ENCODE measurements around the gene PDE5A.
A peak's percentile ranks its signal among the peaks of the same experiment; 100 is the strongest.

PDE5A gene

DNA sequence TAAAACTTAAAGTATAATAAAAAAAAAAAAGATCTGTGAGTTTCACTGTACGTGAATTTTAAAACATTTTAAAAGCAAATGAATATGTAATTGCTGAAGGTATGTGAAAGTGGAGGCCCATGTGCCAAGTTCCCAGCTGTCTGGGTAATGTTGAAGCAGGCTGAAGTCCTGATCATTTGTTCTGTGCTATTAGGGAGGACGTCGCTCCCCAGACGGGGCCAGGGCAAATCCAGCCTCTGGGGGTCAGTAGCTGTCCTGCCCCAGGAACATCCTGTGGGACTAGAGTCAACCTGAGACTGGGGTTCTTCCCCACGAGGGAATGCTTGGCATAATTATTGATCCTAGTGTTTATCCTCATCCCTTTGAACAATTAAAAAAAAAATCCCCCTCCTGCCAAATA, 48.8 kb downstream of the PDE5A start:
- no peak for DNase-seq

GRCh38 chr4:119570401-119570800, 58.2 kb downstream of the PDE5A start:
- DNase-seq: no peak

DNA sequence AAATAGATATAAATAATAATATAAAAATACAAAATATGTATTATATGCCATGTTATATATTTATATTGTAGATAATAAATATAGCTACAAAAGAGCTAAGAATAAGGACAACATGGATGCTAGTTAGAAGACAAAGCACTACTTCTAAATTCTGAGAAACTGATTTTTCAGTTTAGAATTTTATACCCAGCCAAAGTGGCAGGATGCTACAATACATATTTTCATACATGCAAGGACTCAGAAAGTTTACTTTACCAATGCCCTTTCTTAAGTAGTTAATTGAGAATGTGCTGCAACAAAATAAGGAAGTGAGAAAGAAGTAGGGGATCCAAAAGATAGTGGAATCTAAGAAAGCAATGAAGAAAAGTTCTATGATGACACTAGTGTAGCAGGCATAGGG, 64.5 kb downstream of the PDE5A start:
- DNase-seq: no peak

- peak; percentile 4 for DNase-seq
Measured at GRCh38 chr4:119559044-119559647, 69.5 kb downstream of the PDE5A start.

DNA sequence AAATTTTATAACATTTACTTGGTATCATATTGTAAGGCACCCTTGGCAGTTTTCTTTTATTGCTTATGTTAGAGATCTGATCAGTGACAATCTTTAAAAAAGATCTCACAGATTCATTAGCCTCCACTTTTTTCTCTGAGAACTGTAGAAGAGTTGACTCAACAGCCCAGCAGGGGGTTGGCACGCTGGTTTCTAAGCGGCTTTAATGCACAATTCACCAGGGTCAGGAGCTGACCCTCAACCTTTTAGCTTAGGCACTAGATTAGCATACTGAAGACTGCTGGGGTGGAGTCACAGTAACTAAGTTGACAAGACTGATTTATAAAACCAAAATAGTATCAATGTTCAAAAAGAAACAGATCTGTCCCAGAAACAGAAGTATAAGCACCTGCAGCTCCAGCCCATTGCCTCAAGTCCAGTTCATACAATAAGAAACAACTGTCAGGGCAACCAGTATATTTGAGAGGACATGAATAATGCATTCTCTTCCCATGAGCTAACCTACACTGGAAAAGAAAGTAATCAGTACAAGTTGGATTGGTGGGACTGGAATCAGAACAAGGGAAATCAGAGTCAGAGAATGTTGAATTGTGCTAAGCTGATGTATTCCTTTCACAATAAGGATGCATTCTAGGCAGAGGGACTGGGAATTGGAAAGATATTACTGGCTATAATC, 77.6 kb downstream of the PDE5A start:
- DNase-seq: no peak

DNA sequence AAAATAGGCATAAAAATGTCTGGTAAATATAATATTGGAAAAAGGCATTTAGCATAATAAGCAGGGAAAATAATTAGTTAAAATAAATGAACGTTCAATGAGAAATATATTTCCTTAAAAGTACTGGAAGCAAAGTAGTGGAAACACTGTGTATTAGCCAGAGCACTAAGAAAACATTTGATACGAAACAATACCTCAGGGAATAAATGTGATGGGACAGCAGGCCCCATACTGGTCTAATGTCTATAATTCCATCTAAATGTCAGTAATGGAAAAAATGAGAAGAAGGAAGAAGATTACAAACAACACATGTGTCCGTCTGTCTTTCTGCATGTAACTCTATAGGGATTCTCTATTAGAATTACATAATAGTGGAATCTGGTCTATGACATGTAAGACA, 79.0 kb downstream of the PDE5A start:
- DNase-seq: no peak

GRCh38 chr4:119543779-119544178, 84.8 kb downstream of the PDE5A start:
- no peak for DNase-seq

DNA sequence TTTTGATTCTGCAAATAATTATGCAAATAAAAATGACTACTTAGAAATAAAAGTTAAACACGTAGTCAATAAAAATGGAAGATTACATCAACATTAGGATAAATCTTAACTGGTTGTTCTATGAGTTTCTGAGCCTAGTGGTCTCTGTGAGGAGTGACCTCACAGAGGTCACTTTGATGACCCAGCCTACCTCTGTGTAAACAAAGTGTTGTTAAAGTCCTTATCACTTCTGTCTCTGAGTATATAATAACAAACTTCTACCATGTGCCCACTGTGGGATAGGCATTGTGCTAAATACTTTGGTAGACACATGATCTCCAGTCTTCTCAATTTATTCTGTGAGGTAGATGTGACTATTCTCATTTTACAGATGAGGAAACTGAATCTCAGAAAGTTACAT, 85.4 kb downstream of the PDE5A start:
- DNase-seq: no peak

GRCh38 chr4:119540249-119540648, 88.4 kb downstream of the PDE5A start:
- DNase-seq: no peak

DNA sequence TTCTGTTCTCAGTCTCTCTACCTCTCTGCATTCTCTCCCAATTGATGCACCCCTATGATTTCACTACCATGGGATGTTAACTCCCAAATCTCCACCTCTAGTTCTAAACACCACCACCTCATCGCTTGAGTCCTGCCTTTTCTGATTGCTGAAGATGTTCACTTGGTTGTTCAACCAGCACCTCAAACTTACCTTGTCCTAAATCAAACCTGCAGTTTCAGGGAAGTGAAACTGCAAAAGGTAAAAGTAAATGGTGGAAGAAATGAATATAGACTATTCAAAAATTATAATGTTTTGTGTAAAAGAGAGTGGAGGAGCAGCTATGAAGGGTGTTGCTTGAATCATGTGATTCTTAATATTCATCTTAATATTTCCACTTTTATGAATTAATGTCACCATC, 91.0 kb downstream of the PDE5A start:
- DNase-seq: no peak

GRCh38 chr4:119536572-119537528, 91.8 kb downstream of the PDE5A start:
- no peak for DNase-seq

DNA sequence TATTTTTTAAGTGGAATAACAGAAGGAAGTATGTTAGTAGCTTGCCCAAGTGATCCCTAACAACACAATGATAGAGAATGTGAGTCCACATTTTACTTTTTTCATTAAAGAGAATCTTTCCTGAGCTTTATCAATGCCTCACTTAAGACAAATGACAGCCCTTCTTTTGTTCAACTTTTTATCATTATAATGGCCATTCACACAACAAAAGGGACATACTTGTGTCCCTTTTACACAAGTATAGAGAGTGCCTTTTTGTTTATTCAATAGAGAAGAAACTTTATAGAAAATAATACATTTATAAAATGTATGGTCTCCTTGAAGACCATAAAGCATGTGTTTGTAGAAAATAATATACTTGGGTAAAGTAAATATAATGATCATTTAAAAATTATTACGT, 96.3 kb downstream of the PDE5A start:
- no peak for DNase-seq

GRCh38 chr4:119529788-119530187, 98.8 kb downstream of the PDE5A start:
- no peak for DNase-seq

DNA sequence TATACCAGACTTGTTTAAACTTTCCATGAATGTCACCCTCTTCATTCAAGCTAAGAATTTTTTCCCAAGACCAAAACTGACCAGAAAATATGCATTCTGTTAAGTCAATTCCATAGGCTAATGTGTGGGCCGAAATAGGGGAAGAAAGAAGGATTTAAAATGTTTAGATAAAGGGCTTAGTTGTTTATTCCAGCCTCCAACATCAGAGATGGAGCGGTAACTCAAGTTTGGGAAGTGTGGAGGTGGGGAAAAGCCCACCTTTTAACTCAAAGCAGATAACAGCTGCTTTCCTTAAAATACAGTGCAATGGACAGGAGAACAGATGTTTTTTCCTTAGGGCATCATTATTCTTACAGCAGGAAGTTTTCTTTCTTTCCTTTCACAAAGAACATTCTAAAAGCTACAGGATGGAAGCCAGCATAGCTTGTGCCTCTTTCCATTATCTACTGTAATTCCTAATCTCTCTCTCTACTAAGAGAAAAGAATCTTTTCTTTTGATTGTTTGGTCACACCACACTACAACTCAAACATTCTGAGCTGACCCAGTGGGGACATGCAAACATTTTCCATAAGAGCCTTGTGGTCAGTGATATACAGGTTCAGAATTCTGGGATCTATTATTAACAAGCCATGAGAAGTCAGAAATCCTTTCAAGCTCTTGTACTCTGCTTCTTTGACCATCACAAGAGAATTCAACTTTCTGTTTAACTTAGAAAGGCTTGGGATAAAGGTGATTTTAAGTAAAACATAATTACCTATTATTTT, 101.6 kb downstream of the PDE5A start:
- DNase-seq: no peak

GRCh38 chr4:119525771-119526712, 102.6 kb downstream of the PDE5A start:
- DNase-seq: no peak

DNA sequence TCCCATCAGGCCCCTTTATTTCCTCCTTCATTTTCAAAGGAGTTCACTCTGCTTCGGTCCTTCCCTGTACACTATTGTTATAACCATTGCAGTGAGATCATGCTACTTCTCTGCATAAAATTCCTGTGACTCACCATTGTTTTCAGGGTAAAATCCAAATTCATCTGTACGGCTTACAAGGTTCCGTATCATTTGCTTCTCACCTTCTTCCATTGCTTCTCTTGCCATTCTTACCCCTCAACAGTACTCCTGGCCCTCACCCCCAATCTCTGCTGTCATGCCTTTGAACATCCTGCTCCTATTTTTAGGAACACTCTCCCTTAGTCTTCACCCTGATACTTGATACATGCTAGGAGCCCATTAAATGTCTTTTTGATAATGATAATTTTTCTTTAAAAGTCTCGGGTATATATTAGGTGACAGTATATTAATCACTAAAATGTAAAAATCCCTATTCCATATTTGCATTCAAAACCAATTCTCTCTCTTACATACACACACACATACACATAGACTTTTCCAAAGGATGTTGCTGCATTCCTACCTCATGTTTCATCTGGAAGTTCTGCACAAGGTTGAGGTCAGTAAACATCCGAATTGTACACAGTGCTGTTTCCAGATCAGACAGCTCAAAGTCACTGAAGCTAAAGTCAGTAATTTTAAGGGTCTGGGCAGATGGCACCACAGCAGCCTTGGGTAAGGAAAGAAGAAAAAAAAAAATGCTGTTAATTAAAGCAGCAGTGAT, 103.4 kb downstream of the PDE5A start:
- no peak for DNase-seq

GRCh38 chr4:119523399-119523798, 105.2 kb downstream of the PDE5A start:
- DNase-seq: no peak

DNA sequence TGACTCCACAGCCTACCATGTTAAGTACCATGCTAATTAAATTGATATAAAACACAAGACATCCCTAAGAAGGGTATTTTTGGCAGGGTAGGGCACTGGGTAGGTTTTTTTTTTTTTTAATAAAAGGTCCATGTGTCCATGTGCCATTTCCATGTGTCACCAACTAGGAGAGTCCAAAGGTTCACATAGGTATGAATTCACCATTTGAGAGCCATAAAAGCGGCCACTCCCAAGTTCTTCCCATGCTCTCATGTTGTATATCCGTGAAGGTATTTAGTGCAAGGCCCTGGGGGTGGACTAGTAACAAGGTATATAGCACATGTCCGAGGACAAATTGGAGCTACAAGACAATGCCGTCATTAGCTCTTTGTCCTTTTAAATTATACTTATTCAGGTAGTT, 107.3 kb downstream of the PDE5A start:
- DNase-seq: no peak

DNA sequence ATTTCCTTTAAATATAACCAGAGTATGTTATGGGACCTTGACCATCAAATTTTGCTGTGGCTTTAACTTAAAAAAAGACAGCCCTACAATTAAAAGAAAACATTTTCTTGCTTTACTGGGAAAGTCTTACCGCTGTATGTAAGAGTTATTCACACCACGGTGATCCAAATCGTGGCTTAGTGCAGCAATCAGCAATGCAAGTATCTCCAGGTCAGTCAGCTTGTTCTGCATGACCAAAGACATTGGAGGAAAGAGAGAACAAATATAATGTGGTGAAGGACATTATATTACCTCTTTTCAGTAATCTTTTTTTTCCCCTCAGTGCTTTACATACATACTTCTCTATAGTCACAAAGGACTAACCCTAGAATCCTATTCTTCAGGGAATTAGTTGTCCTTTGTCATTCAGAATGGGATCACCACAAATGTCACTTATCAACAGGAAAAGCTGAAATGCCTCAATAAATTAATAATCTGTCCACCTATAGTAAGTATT, 109.6 kb downstream of the PDE5A start:
- DNase-seq: no peak

- DNase-seq: no peak
Measured at GRCh38 chr4:119518230-119518892, 110.2 kb downstream of the PDE5A start.

Data from NCI-H345 (cell line).